Progenitor cell of endocrine pancreas (in vitro differentiated cells): Measurements from ENCODE around the gene VIT. TPM values are rescaled to one million over a fixed set of nuclear protein-coding genes. Genes with fewer than 3 reads are reported as not detected.

ENCODE experiments used
- DNase-seq: peaks from one replicate; pipeline ENCODE4 v3.0.0; 2021; ENCODE audit warnings: low spot score; ENCODE audit not compliant: unreplicated experiment
- H3K27ac Mint-ChIP-seq: 2 replicates; pipeline ENCODE4 v1.8.0; 2021; ENCODE audit warnings: mild to moderate bottlenecking, moderate library complexity, mixed read lengths
- H3K27me3 Mint-ChIP-seq: 2 replicates; pipeline ENCODE4 v1.8.0; 2021; ENCODE audit warnings: mixed read lengths
- H3K36me3 Mint-ChIP-seq: 2 replicates; pipeline ENCODE4 v1.8.0; 2022; ENCODE audit warnings: mixed read lengths; ENCODE audit not compliant: insufficient read depth
- H3K4me1 Mint-ChIP-seq: 2 replicates; pipeline ENCODE4 v1.8.0; 2021; ENCODE audit warnings: low read depth, mixed read lengths
- H3K4me3 Mint-ChIP-seq: 2 replicates; pipeline ENCODE4 v1.8.0; 2021; ENCODE audit warnings: low read depth, mild to moderate bottlenecking, moderate library complexity, mixed read lengths
- H3K9me3 Mint-ChIP-seq: 2 replicates; pipeline ENCODE4 v1.8.0; 2021; ENCODE audit warnings: low read depth, mixed read lengths
- total RNA-seq: library from RNA; stranded (reverse); gene quantifications from 2 replicates; pipeline ENCODE4 v1.2.1, GENCODE V29; 2021
- TF ChIP-seq, protein P1 (sequence below): fragments of 200-600 bp; sonication (generic); IDR thresholded peaks from one replicate; pipeline ENCODE4 v1.5.0; 2021; ENCODE audit warnings: antibody characterized with exemption, mild to moderate bottlenecking; ENCODE audit not compliant: unreplicated experiment

The VIT gene
- total RNA-seq, 1 donor from 2014 or later: not detected

DNA sequence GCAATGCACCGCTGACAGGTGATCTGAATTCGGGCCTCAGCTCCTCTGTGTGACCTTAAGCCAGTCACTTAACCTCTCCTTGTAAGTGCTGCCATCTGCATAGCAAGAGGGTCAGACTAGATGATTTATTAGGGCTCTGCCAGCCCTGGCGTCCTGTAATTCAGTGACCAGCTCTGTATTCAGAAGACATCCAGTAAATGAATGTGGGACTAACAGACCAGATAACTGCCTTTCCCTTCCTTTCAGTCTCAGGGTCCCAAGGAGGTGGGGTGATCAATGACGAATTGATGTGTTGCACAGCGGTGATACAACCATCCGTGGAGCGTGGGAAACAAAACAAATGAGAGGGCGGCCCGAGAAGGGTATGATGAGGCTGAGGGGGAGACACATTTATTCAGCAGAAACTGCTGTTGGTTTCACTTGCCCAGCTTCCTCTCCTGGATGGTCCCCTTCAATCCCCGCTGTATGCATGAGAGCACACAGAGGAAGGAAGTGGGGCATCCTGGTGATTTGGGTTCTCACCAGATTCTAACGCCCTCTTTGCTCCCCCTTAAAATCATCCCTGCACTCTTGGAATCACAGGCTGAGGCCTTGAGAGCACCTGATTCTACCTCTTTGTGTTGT, 92.8 kb downstream of the VIT start:
- peaks cover 11% of the 10 kb centered on the region for H3K27me3 Mint-ChIP-seq
- no peaks in the 10 kb centered on the region for H3K4me1 Mint-ChIP-seq
- no peaks in the 10 kb centered on the region for H3K36me3 Mint-ChIP-seq
- no peak overlapping the region for H3K27ac Mint-ChIP-seq
- no peaks in the 10 kb centered on the region for H3K9me3 Mint-ChIP-seq
- TF ChIP-seq, protein P1, sequence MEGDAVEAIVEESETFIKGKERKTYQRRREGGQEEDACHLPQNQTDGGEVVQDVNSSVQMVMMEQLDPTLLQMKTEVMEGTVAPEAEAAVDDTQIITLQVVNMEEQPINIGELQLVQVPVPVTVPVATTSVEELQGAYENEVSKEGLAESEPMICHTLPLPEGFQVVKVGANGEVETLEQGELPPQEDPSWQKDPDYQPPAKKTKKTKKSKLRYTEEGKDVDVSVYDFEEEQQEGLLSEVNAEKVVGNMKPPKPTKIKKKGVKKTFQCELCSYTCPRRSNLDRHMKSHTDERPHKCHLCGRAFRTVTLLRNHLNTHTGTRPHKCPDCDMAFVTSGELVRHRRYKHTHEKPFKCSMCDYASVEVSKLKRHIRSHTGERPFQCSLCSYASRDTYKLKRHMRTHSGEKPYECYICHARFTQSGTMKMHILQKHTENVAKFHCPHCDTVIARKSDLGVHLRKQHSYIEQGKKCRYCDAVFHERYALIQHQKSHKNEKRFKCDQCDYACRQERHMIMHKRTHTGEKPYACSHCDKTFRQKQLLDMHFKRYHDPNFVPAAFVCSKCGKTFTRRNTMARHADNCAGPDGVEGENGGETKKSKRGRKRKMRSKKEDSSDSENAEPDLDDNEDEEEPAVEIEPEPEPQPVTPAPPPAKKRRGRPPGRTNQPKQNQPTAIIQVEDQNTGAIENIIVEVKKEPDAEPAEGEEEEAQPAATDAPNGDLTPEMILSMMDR: no peak
- no peak for DNase-seq
- no peak overlapping the region for H3K4me3 Mint-ChIP-seq

DNA sequence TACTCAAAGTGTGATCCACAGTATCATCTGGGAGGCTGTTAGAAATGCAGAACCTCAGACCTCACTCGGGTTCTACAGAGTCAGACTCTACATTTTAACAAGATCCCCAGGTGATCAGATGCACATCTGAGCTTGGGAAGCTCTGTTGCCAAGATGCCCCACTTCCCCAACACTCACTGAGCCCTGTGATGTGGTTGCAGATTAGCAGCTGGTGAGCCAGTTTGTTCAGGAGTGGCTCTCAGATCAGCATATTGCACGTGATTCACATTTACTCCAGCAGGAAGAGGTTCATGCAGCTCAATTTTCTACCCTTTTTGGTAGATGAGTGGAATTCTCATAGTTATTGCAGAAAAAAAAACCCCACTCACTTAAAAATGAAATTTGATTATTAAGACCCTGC, 96.4 kb downstream of the VIT start:
- H3K4me1 Mint-ChIP-seq: no peaks in the 10 kb centered on the region
- TF ChIP-seq, protein P1: no peak
- no peaks in the 10 kb centered on the region for H3K9me3 Mint-ChIP-seq
- no peak for DNase-seq
- H3K36me3 Mint-ChIP-seq: no peaks in the 10 kb centered on the region
- peaks cover 11% of the 10 kb centered on the region for H3K27me3 Mint-ChIP-seq
- H3K27ac Mint-ChIP-seq: no peak overlapping the region
- H3K4me3 Mint-ChIP-seq: no peak overlapping the region

DNA sequence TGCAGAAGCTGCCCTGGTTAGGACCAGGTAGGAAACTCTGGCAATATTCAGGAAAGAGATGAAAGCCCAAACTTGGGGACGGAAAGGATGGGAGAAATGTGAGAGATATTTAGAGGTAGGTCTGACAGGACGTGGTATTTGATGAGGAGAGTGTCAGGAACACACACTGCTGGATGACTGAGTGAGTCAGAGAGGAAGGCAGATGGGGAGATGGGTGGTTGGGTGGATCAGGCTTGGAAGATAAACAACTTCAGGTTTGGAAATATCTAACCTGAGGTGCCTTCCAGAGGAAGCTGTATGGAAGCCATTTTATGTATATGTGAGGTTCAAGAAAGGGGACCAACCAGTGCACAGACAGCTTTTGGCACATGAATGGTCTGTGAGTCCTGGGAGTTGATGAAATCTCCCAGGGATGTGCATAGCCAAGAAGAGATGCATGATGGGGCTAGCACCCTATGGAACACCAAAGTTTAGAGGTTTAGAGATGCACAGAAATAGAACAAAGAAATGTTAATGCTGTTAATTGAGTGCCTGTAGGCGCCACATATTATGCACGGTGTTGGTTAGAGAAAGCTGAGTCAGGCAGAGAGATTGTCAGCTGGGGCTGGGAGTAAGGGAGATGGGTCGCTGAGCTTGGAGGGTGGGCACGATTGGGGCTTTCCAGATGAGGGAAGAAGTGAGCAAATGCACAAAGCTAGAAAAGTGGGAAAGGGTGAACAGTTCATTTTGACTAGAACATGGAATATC, 101.0 kb downstream of the VIT start:
- no peak overlapping the region for H3K27ac Mint-ChIP-seq
- no peaks in the 10 kb centered on the region for H3K36me3 Mint-ChIP-seq
- no peaks in the 10 kb centered on the region for H3K9me3 Mint-ChIP-seq
- peaks cover 6% of the 10 kb centered on the region for H3K27me3 Mint-ChIP-seq
- TF ChIP-seq, protein P1: no peak
- no peaks in the 10 kb centered on the region for H3K4me1 Mint-ChIP-seq
- DNase-seq: no peak
- no peak overlapping the region for H3K4me3 Mint-ChIP-seq

- Mint-ChIP-seq H3K27ac (no peak overlapping the region), H3K4me1 (no peaks in the 10 kb centered on the region), H3K36me3 (no peaks in the 10 kb centered on the region), H3K9me3 (no peaks in the 10 kb centered on the region), H3K27me3 (peaks cover 6% of the 10 kb centered on the region), H3K4me3 (no peak overlapping the region)
- TF ChIP-seq, protein P1: no peak
- DNase-seq: no peak
Observed at GRCh38 chr2:36798724-36799123, 102.2 kb downstream of the VIT start.

- Mint-ChIP-seq H3K36me3 (no peaks in the 10 kb centered on the region), H3K9me3 (no peaks in the 10 kb centered on the region), H3K4me1 (no peaks in the 10 kb centered on the region), H3K27ac (no peak overlapping the region), H3K27me3 (peaks cover 6% of the 10 kb centered on the region), H3K4me3 (no peak overlapping the region)
- DNase-seq: no peak
- TF ChIP-seq, protein P1: no peak
Observed at GRCh38 chr2:36800381-36800780, 103.9 kb downstream of the VIT start.
